Measurements from ENCODE around the gene EPC1. TPM values are rescaled to one million over a fixed set of nuclear protein-coding genes. Genes with fewer than 3 reads are reported as not detected.
"Not testable (repeated sequence)": the region's sequence is repeated elsewhere in the genome, so short reads cannot be mapped to it uniquely, and the experiment has no call there.

The EPC1 gene
- total RNA-seq, 5 donors from 2014 or later (not counting 1 experiment from before 2014, with no cell fraction given), result 88.0 to 161 (median 101) TPM

GRCh38 chr10:32239769-32240168, 107.2 kb downstream of the EPC1 start:
- DNase-seq (no peak), ATAC-seq (replicated peaks in 1 of 4) (no peak)
- ChIA-PET CTCF (no interaction called here), POLR2A (no interaction called here)
- Histone ChIP-seq H3K27me3 (replicated peaks in 1 of 2; ENCODE audit: control insufficient read depth in 2 of 2, extremely low read depth in 1 of 2, insufficient read depth in 2 of 2, low read length in 1 of 2) (no peaks in the 10 kb centered on the region), H3K36me3 (ENCODE audit: control insufficient read depth in 2 of 2, extremely low read depth in 1 of 2, insufficient read depth in 1 of 2, low read length in 1 of 2) (no peaks in the 10 kb centered on the region), H3K27ac (ENCODE audit: low read length) (no peak overlapping the region), H3K9me3 (no peaks in the 10 kb centered on the region), H3K4me1 (ENCODE audit: control insufficient read depth in 1 of 2, extremely low read depth in 1 of 2, insufficient read depth in 2 of 2, low read length in 2 of 2) (no peaks in the 10 kb centered on the region), H3K4me3 (ENCODE audit: control insufficient read depth in 1 of 2, extremely low read depth in 1 of 2, low read length in 1 of 2) (no peak overlapping the region)
- H3K4me1 Mint-ChIP-seq, result peaks cover 0 to 2% (median 0%) of the 10 kb centered on the region in 3 donors
- H3K9me3 Mint-ChIP-seq, result no peaks in the 10 kb centered on the region
- no peaks in the 10 kb centered on the region for H3K36me3 Mint-ChIP-seq
- no peak overlapping the region for H3K27ac Mint-ChIP-seq
- no peaks in the 10 kb centered on the region for H3K27me3 Mint-ChIP-seq
- H3K4me3 Mint-ChIP-seq, result no peak overlapping the region

DNA sequence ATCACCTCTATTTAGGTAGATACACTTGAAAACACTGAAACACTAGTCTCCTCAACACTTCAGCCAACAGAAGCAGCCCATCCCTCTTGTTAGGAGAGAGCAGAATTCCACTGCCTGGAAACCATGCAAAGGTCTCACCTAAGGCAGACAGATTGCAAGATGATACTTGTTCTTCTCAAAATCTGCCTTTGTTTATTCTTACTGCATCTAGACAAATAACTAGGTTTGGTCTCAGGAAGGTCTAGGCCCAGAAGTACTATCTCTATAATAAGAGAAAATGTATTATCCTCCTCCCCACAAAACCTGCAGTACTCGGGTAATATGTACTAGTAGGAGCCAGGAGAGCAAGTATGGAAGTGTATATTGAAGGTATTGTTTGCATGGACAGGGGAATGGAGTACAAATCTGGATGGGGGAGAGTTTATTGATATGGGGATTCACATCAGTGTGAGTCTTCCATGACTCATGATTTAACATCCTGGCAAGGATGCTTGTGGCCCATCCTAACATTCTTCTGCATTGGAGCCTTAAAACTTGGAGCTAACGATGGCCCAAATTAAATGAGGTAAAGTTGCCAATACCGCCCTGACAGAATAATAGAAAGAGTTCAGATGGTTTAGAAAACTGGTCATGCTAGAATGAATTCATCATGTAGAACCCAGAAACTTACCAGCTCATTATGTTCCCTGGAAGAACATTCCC, 109.2 kb downstream of the EPC1 start:
- H3K4me1 Mint-ChIP-seq, result no peaks in the 10 kb centered on the region
- ATAC-seq (replicated peaks in 1 of 4), result no peak

GRCh38 chr10:32234471-32234870, 112.5 kb downstream of the EPC1 start:
- H3K36me3 ChIP-seq (ENCODE audit: control insufficient read depth in 2 of 2, extremely low read depth in 1 of 2, insufficient read depth in 1 of 2, low read length in 1 of 2), result no peaks in the 10 kb centered on the region
- Mint-ChIP-seq H3K4me3 (no peak overlapping the region), H3K27me3 (peaks cover 0 to 2% of the 10 kb centered on the region in 2 donors), H3K27ac (no peak overlapping the region), H3K9me3 (no peaks in the 10 kb centered on the region), H3K36me3 (no peaks in the 10 kb centered on the region), H3K4me1 (no peaks in the 10 kb centered on the region)
- no peaks in the 10 kb centered on the region for H3K4me1 ChIP-seq (ENCODE audit: control insufficient read depth in 1 of 2, extremely low read depth in 1 of 2, insufficient read depth in 2 of 2, low read length in 2 of 2)
- ATAC-seq (replicated peaks in 1 of 4), result no peak
- H3K27me3 ChIP-seq (replicated peaks in 1 of 2; ENCODE audit: control insufficient read depth in 2 of 2, extremely low read depth in 1 of 2, insufficient read depth in 2 of 2, low read length in 1 of 2), result peaks cover 0 to under 1% of the 10 kb centered on the region in 2 experiments
- POLR2A ChIA-PET, result no interaction called here
- DNase-seq, result no peak
- no peaks in the 10 kb centered on the region for H3K9me3 ChIP-seq
- H3K4me3 ChIP-seq (ENCODE audit: control insufficient read depth in 1 of 2, extremely low read depth in 1 of 2, low read length in 1 of 2), result no peak overlapping the region
- CTCF ChIA-PET, result interaction anchor here in 1 of 2 donors (0.6 kb wide), 1 partner anchor 1821 kb away, joined by 5 read pairs; no protein-coding TSS in a partner anchor
- WGBS (ENCODE audit: insufficient coverage), result no CpG with 5 or more reads among the region's 1 CpG
- H3K27ac ChIP-seq (ENCODE audit: low read length), result no peak overlapping the region

More for the DNA sequence above, 109.2 kb downstream of the EPC1 start:
- CTCF ChIA-PET, result interaction anchor here (0.6 kb wide), 2 partner anchors 13 to 18 kb away, joined by 3 to 4 read pairs; no protein-coding TSS in a partner anchor
- Mint-ChIP-seq H3K36me3 (no peaks in the 10 kb centered on the region), H3K27me3 (no peaks in the 10 kb centered on the region), H3K27ac (no peak overlapping the region), H3K9me3 (no peaks in the 10 kb centered on the region), H3K4me3 (no peak overlapping the region)
- Histone ChIP-seq H3K4me1 (ENCODE audit: control insufficient read depth in 1 of 2, extremely low read depth in 1 of 2, insufficient read depth in 2 of 2, low read length in 2 of 2) (no peaks in the 10 kb centered on the region), H3K4me3 (ENCODE audit: control insufficient read depth in 1 of 2, extremely low read depth in 1 of 2, low read length in 1 of 2) (no peak overlapping the region), H3K27ac (ENCODE audit: low read length) (no peak overlapping the region), H3K27me3 (replicated peaks in 1 of 2; ENCODE audit: control insufficient read depth in 2 of 2, extremely low read depth in 1 of 2, insufficient read depth in 2 of 2, low read length in 1 of 2) (no peaks in the 10 kb centered on the region), H3K36me3 (ENCODE audit: control insufficient read depth in 2 of 2, extremely low read depth in 1 of 2, insufficient read depth in 1 of 2, low read length in 1 of 2) (no peaks in the 10 kb centered on the region), H3K9me3 (no peaks in the 10 kb centered on the region)
- DNase-seq, result no peak
- POLR2A ChIA-PET, result no interaction called here
- no CpG with 5 or more reads among the region's 3 CpGs for WGBS (ENCODE audit: insufficient coverage)

- H3K36me3 ChIP-seq (ENCODE audit: control insufficient read depth in 2 of 2, extremely low read depth in 1 of 2, insufficient read depth in 1 of 2, low read length in 1 of 2); H3K27ac Mint-ChIP-seq; ATAC-seq (replicated peaks in 1 of 4); H3K4me1 Mint-ChIP-seq; POLR2A ChIA-PET; H3K27me3 Mint-ChIP-seq; H3K9me3 Mint-ChIP-seq; H3K4me1 ChIP-seq (ENCODE audit: control insufficient read depth in 1 of 2, extremely low read depth in 1 of 2, insufficient read depth in 2 of 2, low read length in 2 of 2); DNase-seq; H3K27ac ChIP-seq (ENCODE audit: low read length); H3K9me3 ChIP-seq; H3K4me3 Mint-ChIP-seq; H3K27me3 ChIP-seq (replicated peaks in 1 of 2; ENCODE audit: control insufficient read depth in 2 of 2, extremely low read depth in 1 of 2, insufficient read depth in 2 of 2, low read length in 1 of 2); H3K36me3 Mint-ChIP-seq; H3K4me3 ChIP-seq (ENCODE audit: control insufficient read depth in 1 of 2, extremely low read depth in 1 of 2, low read length in 1 of 2); CTCF ChIA-PET: not testable (repeated sequence)
- 92% methylated on average over 14 of the region's 36 CpGs for WGBS (ENCODE audit: insufficient coverage)
These were observed 113.6 kb downstream of the EPC1 start for GRCh38 chr10:32233375-32233774.

DNA sequence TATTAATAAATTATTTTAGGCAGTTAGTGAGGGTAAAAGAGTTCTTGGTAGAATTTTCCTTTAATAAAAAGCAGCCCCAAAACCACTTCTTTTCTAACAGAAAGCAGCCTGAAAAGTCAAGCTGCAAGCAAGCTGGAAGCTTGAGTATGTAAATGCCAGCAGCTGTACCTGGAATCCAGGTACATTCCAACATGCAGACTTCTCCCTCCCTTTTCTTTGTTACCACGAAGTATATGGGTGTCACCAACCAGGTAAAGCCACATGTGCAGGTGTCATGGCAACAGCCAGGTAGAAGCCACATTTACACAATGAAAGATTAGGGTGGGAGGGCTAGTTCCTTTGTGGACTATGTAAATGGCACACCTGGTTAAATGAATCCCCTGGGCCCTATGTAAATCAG, 114.6 kb downstream of the EPC1 start:
- ATAC-seq (replicated peaks in 1 of 4) (no peak), DNase-seq (no peak)
- Mint-ChIP-seq H3K4me1 (no peaks in the 10 kb centered on the region), H3K27me3 (peaks cover 0 to 2% of the 10 kb centered on the region in 2 donors), H3K27ac (no peak overlapping the region), H3K9me3 (no peaks in the 10 kb centered on the region), H3K36me3 (no peaks in the 10 kb centered on the region), H3K4me3 (no peak overlapping the region)
- H3K4me3 ChIP-seq (ENCODE audit: control insufficient read depth in 1 of 2, extremely low read depth in 1 of 2, low read length in 1 of 2), result no peak overlapping the region
- peaks cover 0 to 4% of the 10 kb centered on the region in 2 experiments for H3K27me3 ChIP-seq (replicated peaks in 1 of 2; ENCODE audit: control insufficient read depth in 2 of 2, extremely low read depth in 1 of 2, insufficient read depth in 2 of 2, low read length in 1 of 2)
- no CpG with 5 or more reads among the region's 1 CpG for WGBS (ENCODE audit: insufficient coverage)
- no peaks in the 10 kb centered on the region for H3K36me3 ChIP-seq (ENCODE audit: control insufficient read depth in 2 of 2, extremely low read depth in 1 of 2, insufficient read depth in 1 of 2, low read length in 1 of 2)
- no peaks in the 10 kb centered on the region for H3K4me1 ChIP-seq (ENCODE audit: control insufficient read depth in 1 of 2, extremely low read depth in 1 of 2, insufficient read depth in 2 of 2, low read length in 2 of 2)
- no peak overlapping the region for H3K27ac ChIP-seq (ENCODE audit: low read length)
- no peaks in the 10 kb centered on the region for H3K9me3 ChIP-seq
- ChIA-PET CTCF (no interaction called here), POLR2A (interaction anchor here in 1 of 2 donors (0.6 kb wide), 1 partner anchor 964 kb away, joined by 3 read pairs; no protein-coding TSS in a partner anchor)

DNA sequence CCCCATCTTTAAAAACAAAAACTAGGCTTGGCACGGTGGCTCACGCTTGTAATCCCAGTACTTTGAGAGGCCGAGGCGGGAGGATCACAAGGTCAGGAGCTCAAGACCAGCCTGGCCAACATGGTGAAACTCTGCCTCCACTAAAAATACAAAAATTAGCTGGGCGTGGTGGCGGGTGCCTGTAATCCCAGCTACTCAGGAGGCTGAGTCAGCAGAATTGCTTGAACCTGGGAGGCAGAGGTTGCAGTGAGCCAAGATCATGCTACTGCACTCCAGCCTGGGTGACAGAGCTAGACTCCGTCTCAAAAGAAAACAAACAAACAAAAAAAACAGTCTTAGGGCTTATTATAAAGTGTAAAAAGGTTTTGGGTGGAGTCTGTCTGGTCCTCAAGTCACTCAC, 117.2 kb downstream of the EPC1 start:
- CTCF ChIA-PET; H3K27ac ChIP-seq (ENCODE audit: low read length); DNase-seq; H3K4me1 ChIP-seq (ENCODE audit: control insufficient read depth in 1 of 2, extremely low read depth in 1 of 2, insufficient read depth in 2 of 2, low read length in 2 of 2); H3K4me3 Mint-ChIP-seq; H3K27ac Mint-ChIP-seq; H3K27me3 ChIP-seq (replicated peaks in 1 of 2; ENCODE audit: control insufficient read depth in 2 of 2, extremely low read depth in 1 of 2, insufficient read depth in 2 of 2, low read length in 1 of 2); ATAC-seq (replicated peaks in 1 of 4); H3K9me3 Mint-ChIP-seq; H3K4me3 ChIP-seq (ENCODE audit: control insufficient read depth in 1 of 2, extremely low read depth in 1 of 2, low read length in 1 of 2); H3K27me3 Mint-ChIP-seq; H3K36me3 ChIP-seq (ENCODE audit: control insufficient read depth in 2 of 2, extremely low read depth in 1 of 2, insufficient read depth in 1 of 2, low read length in 1 of 2); H3K36me3 Mint-ChIP-seq; H3K9me3 ChIP-seq; H3K4me1 Mint-ChIP-seq; POLR2A ChIA-PET: not testable (repeated sequence)
- WGBS (ENCODE audit: insufficient coverage), result 98% methylated on average over 6 of the region's 7 CpGs
